H1 (cell line): Measurements from ENCODE around the gene DIP2C. TPM values are rescaled to one million over a fixed set of nuclear protein-coding genes. Genes with fewer than 3 reads are reported as not detected.

Experiments
- CTCF ChIA-PET: fragments of 300-600 bp; sonication (Branson Sonifier 250); formaldehyde crosslinking; loops from one replicate; lab custom pipeline; 2021; ENCODE audit not compliant: partially characterized antibody; lab: Charles Lee
- POLR2A ChIA-PET: fragments of 300-600 bp; sonication (Branson Sonifier 250); formaldehyde crosslinking; loops from one replicate; lab custom pipeline; 2021; ENCODE audit warnings: inconsistent platforms; ENCODE audit not compliant: partially characterized antibody; lab: Charles Lee
- DNase-seq, 2 experiments: peaks; one replicate each; pipeline versions ENCODE4 v3.0.0 to v3.0.0-alpha.2; 2010 to 2022; ENCODE audit warnings: low spot score in 2 of 2, low read depth in 1 of 2, mixed read lengths in 1 of 2
- FAIRE-seq: peaks from 2 replicates; lab custom pipeline; 2011; peaks lifted over from hg19 to GRCh38; lab: Jason Lieb, UNC
- H2AFZ ChIP-seq: 2 replicates; pipeline ENCODE4 v1.8.1; 2012; ENCODE audit warnings: low read length, inconsistent platforms
- H2AK5ac ChIP-seq: 2 replicates; pipeline ENCODE4 v1.6.1; 2013; ENCODE audit warnings: low read depth, low read length
- H2BK120ac ChIP-seq: replicated peaks from 2 replicates; pipeline ENCODE3; 2013; ENCODE audit warnings: low read depth, low read length, inconsistent platforms
- H2BK12ac ChIP-seq: 2 replicates; pipeline ENCODE4 v1.6.1; 2013; ENCODE audit warnings: low read depth, low read length
- H2BK15ac ChIP-seq: 2 replicates; pipeline ENCODE4 v1.6.1; 2013; ENCODE audit warnings: low read length
- H2BK20ac ChIP-seq: 2 replicates; pipeline ENCODE4 v1.6.1; 2013; ENCODE audit warnings: low read length
- H2BK5ac ChIP-seq: 2 replicates; pipeline ENCODE4 v1.6.1; 2013; ENCODE audit warnings: low read depth, low read length
- H3K14ac ChIP-seq: 2 replicates; pipeline ENCODE4 v1.6.1; 2013; ENCODE audit warnings: inconsistent platforms; ENCODE audit not compliant: insufficient read length
- H3K18ac ChIP-seq: 2 replicates; pipeline ENCODE4 v1.6.1; 2013; ENCODE audit warnings: low read length; ENCODE audit errors: extremely low read depth
- H3K23ac ChIP-seq: 2 replicates; pipeline ENCODE4 v1.6.1; 2013; ENCODE audit warnings: inconsistent platforms; ENCODE audit not compliant: insufficient read length
- H3K23me2 ChIP-seq: 2 replicates; pipeline ENCODE4 v1.6.1; 2013; ENCODE audit warnings: low read depth, low read length
- H3K27ac ChIP-seq: 2 replicates; pipeline ENCODE4 v1.6.1; 2011; ENCODE audit warnings: low read depth, low read length, inconsistent platforms
- H3K27me3 ChIP-seq, 4 experiments: replicated peaks in 1 of 4; 1 replicate in 1 of 4; 2 replicates in 3 of 4; pipeline versions ENCODE4 v1.6.1 to v1.8.1; 2011 to 2013; ENCODE audit warnings: low read length in 3 of 4, mild to moderate bottlenecking in 3 of 4, inconsistent platforms in 2 of 4, mixed read lengths in 2 of 4, moderate library complexity in 1 of 4; ENCODE audit not compliant: control insufficient read depth in 3 of 4, insufficient read depth in 3 of 4; ENCODE audit errors: extremely low read depth in 1 of 4
- H3K36me3 ChIP-seq, 4 experiments: 2 replicates each; pipeline versions ENCODE4 v1.6.1 to v1.8.1; 2011 to 2013; ENCODE audit warnings: mild to moderate bottlenecking in 4 of 4, low read length in 3 of 4, moderate library complexity in 2 of 4, control low read depth in 1 of 4, inconsistent platforms in 1 of 4; ENCODE audit not compliant: insufficient read depth in 4 of 4, control insufficient read depth in 2 of 4
- H3K4ac ChIP-seq: replicated peaks from 2 replicates; pipeline ENCODE3; 2013; ENCODE audit warnings: low read length, low read depth, mixed read lengths, inconsistent platforms; ENCODE audit not compliant: insufficient read length
- H3K4me1 ChIP-seq, 4 experiments: replicated peaks in 1 of 4; 1 replicate in 1 of 4; 2 replicates in 3 of 4; pipeline versions ENCODE4 v1.6.1 to v1.8.1; 2011 to 2013; ENCODE audit warnings: low read length in 3 of 4, inconsistent platforms in 2 of 4, mixed read lengths in 1 of 4; ENCODE audit not compliant: insufficient read depth in 4 of 4, control insufficient read depth in 3 of 4
- H3K4me2 ChIP-seq, 2 experiments: 2 replicates each; pipeline versions ENCODE4 v1.6.1 to v1.8.1; 2011 to 2013; ENCODE audit warnings: low read depth in 2 of 2, low read length in 2 of 2, control low read depth in 1 of 2, inconsistent platforms in 1 of 2, mild to moderate bottlenecking in 1 of 2; ENCODE audit not compliant: insufficient read depth in 1 of 2
- H3K4me3 ChIP-seq, 4 experiments: fragments of 200-600, 300-600 bp in 1 of 4; sonication (generic), shearing (Covaris generic), sonication (Bioruptor Twin) in 1 of 4; 2 replicates each; pipeline versions ENCODE4 v1.5.1 to v1.8.1; 2011 to 2016; ENCODE audit warnings: low read length in 4 of 4, low read depth in 3 of 4, control low read depth in 2 of 4, inconsistent platforms in 2 of 4, mild to moderate bottlenecking in 2 of 4, mixed read lengths in 1 of 4, moderate library complexity in 1 of 4; ENCODE audit not compliant: insufficient read depth in 2 of 4; ENCODE audit errors: extremely low read depth in 1 of 4
- H3K56ac ChIP-seq: replicated peaks from 2 replicates; pipeline ENCODE3; 2013; ENCODE audit warnings: low read depth, mild to moderate bottlenecking, mixed read lengths, low read length, inconsistent platforms; ENCODE audit not compliant: insufficient read length
- H3K79me1 ChIP-seq: 2 replicates; pipeline ENCODE4 v1.6.1; 2013; ENCODE audit warnings: low read depth, low read length, control low read depth
- H3K79me2 ChIP-seq, 2 experiments: 2 replicates each; pipeline versions ENCODE4 v1.6.1 to v1.8.1; 2012 to 2013; ENCODE audit warnings: low read length in 2 of 2, mild to moderate bottlenecking in 2 of 2, inconsistent platforms in 1 of 2; ENCODE audit not compliant: insufficient read depth in 2 of 2, control insufficient read depth in 1 of 2
- H3K9ac ChIP-seq, 4 experiments: replicated peaks in 1 of 4; 1 replicate in 1 of 4; 2 replicates in 3 of 4; pipeline versions ENCODE4 v1.6.1 to v1.8.1; 2011 to 2013; ENCODE audit warnings: low read depth in 3 of 4, low read length in 3 of 4, control low read depth in 2 of 4, mild to moderate bottlenecking in 2 of 4, moderate library complexity in 2 of 4, inconsistent platforms in 1 of 4; ENCODE audit errors: extremely low read depth in 1 of 4
- H3K9me3 ChIP-seq, 2 experiments: 2 replicates each; pipeline versions ENCODE4 v1.6.1 to v1.8.1; 2012 to 2013; ENCODE audit warnings: mild to moderate bottlenecking in 2 of 2, moderate library complexity in 2 of 2, control low read depth in 1 of 2, inconsistent platforms in 1 of 2, low read depth in 1 of 2, low read length in 1 of 2, mixed read lengths in 1 of 2; ENCODE audit not compliant: insufficient read depth in 2 of 2
- H4K20me1 ChIP-seq, 2 experiments: replicated peaks in 1 of 2; 2 replicates each; pipeline versions ENCODE3 to v1.8.1; 2011 to 2013; ENCODE audit warnings: inconsistent platforms in 2 of 2, low read length in 2 of 2, mild to moderate bottlenecking in 1 of 2; ENCODE audit not compliant: insufficient read depth in 2 of 2, control insufficient read depth in 1 of 2
- H4K5ac ChIP-seq: 2 replicates; pipeline ENCODE4 v1.6.1; 2013; ENCODE audit warnings: low read length, low read depth, mixed read lengths, inconsistent platforms; ENCODE audit not compliant: insufficient read length
- H4K8ac ChIP-seq: 2 replicates; pipeline ENCODE4 v1.8.0; 2013; ENCODE audit warnings: mild to moderate bottlenecking, moderate library complexity, low read length, inconsistent platforms; ENCODE audit not compliant: insufficient read depth; ENCODE audit errors: extremely low read depth
- H4K91ac ChIP-seq: replicated peaks from 2 replicates; pipeline ENCODE3; 2013; ENCODE audit warnings: low read length, mixed read lengths, inconsistent platforms; ENCODE audit not compliant: insufficient read length
- ASH2L ChIP-seq: fragments of 200-600, 300-600 bp; sonication (generic); IDR thresholded peaks from one replicate; pipeline ENCODE4 v1.7.1; 2017; ENCODE audit warnings: low read length
- CHD1 ChIP-seq: IDR thresholded peaks from 2 replicates; pipeline ENCODE4 v1.6.1; 2012; ENCODE audit warnings: low read depth, low read length, improper control_type of control experiment
- CHD2 ChIP-seq: IDR thresholded peaks from 2 replicates; pipeline ENCODE4 v1.6.1; 2012; ENCODE audit warnings: low read length, improper control_type of control experiment
- CTBP2 ChIP-seq: IDR thresholded peaks from 2 replicates; pipeline ENCODE4 v1.7.0; 2011; ENCODE audit warnings: borderline replicate concordance, mild to moderate bottlenecking, moderate library complexity, mixed read lengths, low read length; ENCODE audit not compliant: insufficient read depth, insufficient read length
- KDM1A ChIP-seq: fragments of 200-600, 300-600 bp; sonication (generic); IDR thresholded peaks from 2 replicates; pipeline ENCODE4 v1.7.1; 2016; ENCODE audit warnings: mild to moderate bottlenecking, low read length, borderline replicate concordance
- PHF8 ChIP-seq: fragments of 200-600 bp; sonication (generic); conservative IDR thresholded peaks from 2 replicates; pipeline ENCODE4 v1.7.1; 2012; ENCODE audit warnings: low read depth, mild to moderate bottlenecking, inconsistent platforms, low read length, moderate library complexity
- POLR2AphosphoS5 ChIP-seq: IDR thresholded peaks from 2 replicates; pipeline ENCODE4 v1.6.1; 2011; ENCODE audit warnings: low read depth, low read length
- SIN3A ChIP-seq, 2 experiments: IDR thresholded peaks in 1 of 2; conservative IDR thresholded peaks in 1 of 2; 2 replicates each; pipeline ENCODE4 v1.6.1; 2011 to 2012; ENCODE audit warnings: low read length in 2 of 2, improper control_type of control experiment in 1 of 2, low read depth in 1 of 2, mild to moderate bottlenecking in 1 of 2
- SUZ12 ChIP-seq: fragments of 200-600 bp; sonication (generic); IDR thresholded peaks from 2 replicates; pipeline ENCODE4 v1.6.1; 2012; ENCODE audit warnings: mild to moderate bottlenecking, inconsistent platforms, low read length, moderate library complexity, mixed read lengths
- TAF7 ChIP-seq: optimal IDR thresholded peaks from 2 replicates; pipeline ENCODE3; 2011; ENCODE audit warnings: low read depth, mild to moderate bottlenecking, inconsistent platforms, low read length, moderate library complexity, borderline replicate concordance
- WGBS, 2 experiments: shearing (Covaris generic) in 1 of 2; methylation state at CpG; one replicate each; pipeline versions ENCODE4 v1.1.6 to v1.1.7; 2013 to 2015; ENCODE audit warnings: low lambda C conversion rate in 2 of 2, mixed read lengths in 2 of 2, inconsistent platforms in 1 of 2, low coverage in 1 of 2, missing lambda C conversion rate in 1 of 2; ENCODE audit not compliant: insufficient replicate concordance in 2 of 2, insufficient coverage in 1 of 2, insufficient read length in 1 of 2; ENCODE audit errors: extremely low coverage in 1 of 2, missing lambda C conversion rate in 1 of 2; 5-methylcytosine and 5-hydroxymethylcytosine counted together
- polyA plus RNA-seq, 7 experiments: library from polyadenylated mRNA; depleted of rRNA in 3 of 7; stranded (reverse) in 5 of 7; unstranded in 2 of 7; fragments of >200 nt in 5 of 7; fragments of 200-250 nt in 2 of 7; gene quantifications; 1 replicate in 5 of 7; 2 replicates in 1 of 7; 4 replicates in 1 of 7; pipeline versions ENCODE4 v1.2.1 to v1.2.3, GENCODE V29; 2011 to 2013; ENCODE audit warnings: missing spikeins in 2 of 7, mixed read lengths in 2 of 7
- total RNA-seq: library from RNA; stranded (reverse); fragmentation: NEBNext Ultra II Directional; extraction: Animal tissue kit (Norgen Biotek cat#: 25700); gene quantifications from 2 replicates; pipeline ENCODE4 v1.2.1, GENCODE V29; 2021

The DIP2C gene
- total and polyA plus RNA-seq, 2 of the 8 experiments (the other 6 are each of a cell fraction or from before 2014, with no cell fraction given): 3.8 to 9.3 TPM

- DNase-seq (no peak), FAIRE-seq (no peak)
- no peaks in the 10 kb centered on the region for H3K9me3 ChIP-seq
- no peak overlapping the region for H3K9ac ChIP-seq
- 93% methylated on average over 13 of the region's 13 CpGs; no CpG with 5 or more reads in 1 of the 2 experiments for WGBS, 2 experiments
- no peak overlapping the region for H3K4me3 ChIP-seq
- H3K23me2 ChIP-seq: no peaks in the 10 kb centered on the region
- TF ChIP-seq KDM1A (no peak), PHF8 (no peak), CTBP2 (no peak), SUZ12 (no peak), TAF7 (no peak), SIN3A (conservative IDR thresholded peaks at IDR 0.05 in 1 of 2, IDR thresholded peaks at IDR 0.05 in 1 of 2; ENCODE audit: low read depth in 1 of 2, low read length in 2 of 2) (no peak), CHD1 (no peak), CHD2 (no peak), POLR2AphosphoS5 (no peak), ASH2L (no peak)
- H4K91ac ChIP-seq: no peak overlapping the region
- peaks cover 2 to 4% of the 10 kb centered on the region in 2 experiments for H4K20me1 ChIP-seq
- no peak overlapping the region for H2BK12ac ChIP-seq
- H3K4ac ChIP-seq: no peak overlapping the region
- no peak overlapping the region for H2AFZ ChIP-seq
- H3K27ac ChIP-seq: no peak overlapping the region
- H3K56ac ChIP-seq: no peak overlapping the region
- H4K8ac ChIP-seq: no peak overlapping the region
- H3K79me1 ChIP-seq: no peaks in the 10 kb centered on the region
- H2AK5ac ChIP-seq: no peak overlapping the region
- no peak overlapping the region for H2BK20ac ChIP-seq
- H3K4me2 ChIP-seq: no peak overlapping the region
- peaks cover 0 to 11% (median 6%) of the 10 kb centered on the region in 4 experiments; a peak in 6 of 7 replicates for H3K4me1 ChIP-seq
- no peak overlapping the region for H3K18ac ChIP-seq
- H2BK5ac ChIP-seq: no peak overlapping the region
- ChIA-PET CTCF (interaction anchor here (1.0 kb wide), 1 partner anchor 18 kb away, joined by 3 read pairs; no protein-coding TSS in a partner anchor), POLR2A (no interaction called here)
- H3K14ac ChIP-seq: no peak overlapping the region
- no peak overlapping the region for H3K23ac ChIP-seq
- no peaks in the 10 kb centered on the region for H3K27me3 ChIP-seq
- H2BK15ac ChIP-seq: no peak overlapping the region
- H2BK120ac ChIP-seq: no peak overlapping the region
- H4K5ac ChIP-seq: no peak overlapping the region
- H3K79me2 ChIP-seq: no peaks in the 10 kb centered on the region
- H3K36me3 ChIP-seq: no peaks in the 10 kb centered on the region
These were observed 296.2 kb downstream of the DIP2C start for GRCh38 chr10:393106-393745.
